COR-L47 (cell line): ENCODE data around the gene OR1D5.
"Not testable (repeated sequence)": the region's sequence is repeated elsewhere in the genome, so short reads cannot be mapped to it uniquely, and the experiment has no call there.

Experiments
- DNase-seq: peaks from one replicate; lab custom pipeline; 2025; lab: John Stamatoyannopoulos, UW

The OR1D5 gene

DNA sequence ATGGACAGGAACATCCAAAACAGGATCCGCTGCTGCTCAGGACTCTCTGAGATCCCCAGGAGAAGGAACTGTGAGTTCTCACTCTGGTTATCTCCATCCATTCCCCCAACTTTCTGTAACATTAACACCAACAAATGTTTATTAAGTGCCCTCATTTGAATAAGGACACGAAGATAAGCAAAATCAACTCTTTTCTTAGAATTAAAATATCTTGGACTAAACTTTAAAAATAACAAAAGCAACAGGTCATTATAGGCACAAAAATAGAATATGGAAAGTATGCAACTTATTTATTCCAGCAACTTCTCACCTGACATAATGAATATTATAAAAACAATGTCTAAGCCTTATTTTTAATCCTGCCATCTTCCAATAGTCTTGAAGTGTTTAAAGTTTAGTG, at the start of gene OR1D5:
Gene OR1D5 (minus strand): TSS at position 101 of the 400 bp plus-strand sequence. CDS start 0 bp downstream, at position 101.
- DNase-seq = not testable (repeated sequence)

DNA sequence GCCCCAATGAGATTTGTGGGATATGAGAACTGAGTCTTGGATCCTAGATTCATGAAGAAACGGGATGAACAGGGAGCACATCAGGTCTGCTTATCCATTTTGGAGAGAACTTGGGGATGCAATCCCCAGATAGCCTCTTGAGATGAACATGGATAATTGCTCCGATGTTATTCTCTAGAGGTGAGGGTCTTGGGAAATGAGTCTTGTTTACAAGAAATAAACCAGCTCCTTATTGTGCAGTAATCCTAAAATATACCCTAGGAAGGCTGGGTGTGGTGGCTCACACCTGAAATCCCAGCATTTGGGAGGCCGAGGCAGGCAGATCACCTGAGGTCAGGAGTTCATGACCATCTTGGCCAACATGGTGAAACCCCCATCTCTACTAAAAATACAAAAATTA, 40.9 kb upstream of the OR1D5 start, which contains the start of gene OR1D2:
Gene OR1D2 (minus strand): TSS at position 101 of the 400 bp plus-strand sequence. CDS start 11,426 bp downstream, outside the sequence.
- no peak for DNase-seq

GRCh38 chr17:3073850-3074249, 10.4 kb upstream of the OR1D5 start:
- not testable (repeated sequence) for DNase-seq

DNA sequence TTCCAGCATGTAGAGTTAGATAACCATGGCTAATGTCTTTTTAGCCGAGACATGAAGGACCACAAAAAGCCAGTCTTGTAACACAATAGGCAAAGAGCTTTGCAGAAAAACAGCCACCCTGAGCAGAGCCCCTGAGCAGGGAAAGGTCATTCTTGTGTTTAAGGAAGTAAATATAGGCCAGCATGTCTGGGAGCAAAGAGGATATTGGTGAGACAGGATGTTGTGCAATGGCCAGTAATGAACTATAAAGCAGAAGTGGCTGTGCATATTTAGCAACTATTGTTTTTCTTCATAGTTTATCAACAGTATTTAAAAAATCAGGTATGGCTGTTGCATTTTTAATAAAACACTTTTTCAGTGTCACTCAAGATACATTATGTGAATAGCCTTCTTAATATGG, 1.8 kb upstream of the OR1D5 start:
- DNase-seq = not testable (repeated sequence)

DNA sequence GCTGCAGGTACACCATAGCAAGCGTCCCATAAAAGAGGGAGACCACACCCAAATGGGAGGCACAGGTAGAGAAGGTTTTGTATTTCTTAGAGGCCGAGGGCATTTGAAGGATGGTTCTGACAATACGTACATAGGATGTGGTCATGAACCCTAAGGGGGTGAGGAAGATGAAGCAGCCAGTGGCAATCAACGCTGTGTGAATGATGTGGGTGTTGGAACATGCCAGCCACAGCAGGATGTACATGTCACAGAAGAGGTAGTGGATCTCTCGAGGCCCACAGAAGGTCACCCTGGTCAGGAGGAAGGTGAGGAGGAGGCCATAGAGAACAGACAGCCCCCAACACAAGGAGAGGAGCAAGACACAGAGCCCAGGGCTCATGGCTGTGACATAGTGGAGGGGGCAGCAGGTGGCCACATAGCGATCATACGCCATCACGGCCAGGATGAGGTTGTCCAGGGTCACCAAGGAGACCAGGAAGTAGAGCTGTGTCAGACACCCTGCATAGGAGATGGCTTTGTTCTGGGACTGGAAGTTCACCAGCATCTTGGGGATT, 506 bp downstream of the OR1D5 start:
- not testable (repeated sequence) for DNase-seq

- DNase-seq = not testable (repeated sequence)
Measured at GRCh38 chr17:3054868-3055267, 8.5 kb downstream of the OR1D5 start.

DNA sequence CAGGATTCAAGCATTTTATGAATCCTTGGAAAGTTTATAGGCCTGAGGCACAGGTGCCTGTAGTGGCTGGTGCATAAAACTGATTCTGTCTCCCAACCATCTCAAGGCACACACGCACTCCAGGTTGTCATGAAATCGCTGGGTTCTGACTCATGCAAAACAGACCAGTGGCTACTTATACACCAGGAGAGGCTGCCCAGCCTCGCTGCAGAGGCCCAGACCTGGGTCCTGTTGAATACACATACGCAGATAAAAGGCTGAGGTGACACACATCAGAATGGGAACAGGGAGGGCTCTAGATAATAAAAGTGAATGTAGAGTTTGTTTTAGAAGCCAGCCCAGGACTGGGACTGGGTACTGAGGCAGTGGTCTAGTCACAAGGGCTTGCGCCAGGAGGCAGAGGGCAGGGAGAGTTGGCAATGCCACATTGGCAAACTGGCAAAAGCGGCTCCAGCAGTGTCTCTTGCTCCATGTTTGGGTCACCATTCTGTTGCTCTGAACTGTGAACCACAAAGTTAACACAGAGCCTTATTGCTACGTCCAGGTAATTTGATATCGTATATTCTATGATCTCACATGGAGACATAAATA, 13.6 kb downstream of the OR1D5 start:
- no peak for DNase-seq

GRCh38 chr17:3048727-3049471, 14.5 kb downstream of the OR1D5 start:
- DNase-seq = peak; percentile 92

DNA sequence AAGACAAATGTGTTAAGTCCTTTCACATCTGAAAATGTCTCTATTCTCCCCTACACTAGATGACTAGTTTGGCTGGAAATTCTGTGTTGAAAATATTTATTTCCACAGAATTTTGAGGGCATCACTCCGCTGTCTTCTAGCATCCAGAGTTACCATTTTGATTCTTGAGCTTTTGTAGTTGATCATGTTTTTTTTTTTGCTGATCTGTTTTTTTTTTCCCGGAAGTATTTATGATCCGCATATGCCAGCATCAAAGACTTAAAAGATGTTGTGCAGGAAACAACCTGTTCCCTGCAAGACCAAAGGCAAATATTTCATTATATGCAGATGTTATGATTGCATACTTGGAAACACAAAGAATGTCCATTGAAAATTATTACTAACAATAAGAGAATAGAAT, 16.7 kb downstream of the OR1D5 start:
- DNase-seq = no peak

DNA sequence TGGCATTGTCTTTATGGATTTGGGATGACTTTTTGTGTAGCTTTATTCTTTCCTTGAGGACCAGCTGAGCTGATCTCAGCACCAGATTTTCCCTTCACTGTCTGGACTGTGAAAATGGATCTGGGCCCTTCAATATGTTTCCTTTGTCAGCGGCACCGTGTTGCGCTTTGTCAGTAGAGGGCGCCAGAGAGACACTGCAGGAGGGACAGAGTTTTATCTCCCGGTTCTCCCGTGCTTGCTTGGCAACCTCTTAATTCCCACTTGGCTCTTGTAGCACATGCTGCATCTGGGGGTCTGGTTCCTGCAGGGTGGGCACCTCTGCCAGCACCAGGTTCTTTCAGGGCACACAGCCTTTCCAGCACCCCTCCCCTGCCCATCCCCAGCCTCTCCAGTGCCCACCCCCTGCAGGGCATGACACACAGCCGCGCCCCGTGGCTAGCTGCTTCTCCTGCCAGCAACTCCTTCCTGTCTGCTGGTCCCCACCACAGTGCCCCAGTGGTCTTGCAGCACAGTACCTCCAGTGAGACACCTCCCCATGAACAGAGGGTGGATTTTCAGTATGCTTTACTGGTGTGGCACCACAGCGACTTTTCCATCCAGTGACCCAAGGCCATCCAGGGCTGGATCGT, 19.6 kb downstream of the OR1D5 start:
- DNase-seq = no peak

DNA sequence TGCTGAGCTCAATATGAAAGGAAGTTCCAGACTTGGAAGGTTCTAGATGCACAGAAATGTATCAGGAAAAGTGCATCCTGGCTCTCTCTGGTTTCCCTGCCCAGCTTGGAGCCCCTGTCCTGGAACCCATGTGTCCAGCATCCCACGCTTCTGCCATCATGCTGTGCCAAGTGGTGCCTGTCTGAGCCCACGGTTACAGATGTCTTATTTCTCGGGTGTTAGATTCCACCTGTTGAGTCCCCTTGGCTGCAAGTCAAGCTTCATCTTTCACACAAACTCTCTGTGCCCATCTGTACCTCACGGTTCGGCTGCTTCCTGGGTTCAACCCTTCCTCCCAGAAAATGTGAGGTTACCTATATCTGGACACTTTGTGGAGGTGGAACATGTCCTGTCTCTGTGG, 22.5 kb downstream of the OR1D5 start:
- DNase-seq = no peak

DNA sequence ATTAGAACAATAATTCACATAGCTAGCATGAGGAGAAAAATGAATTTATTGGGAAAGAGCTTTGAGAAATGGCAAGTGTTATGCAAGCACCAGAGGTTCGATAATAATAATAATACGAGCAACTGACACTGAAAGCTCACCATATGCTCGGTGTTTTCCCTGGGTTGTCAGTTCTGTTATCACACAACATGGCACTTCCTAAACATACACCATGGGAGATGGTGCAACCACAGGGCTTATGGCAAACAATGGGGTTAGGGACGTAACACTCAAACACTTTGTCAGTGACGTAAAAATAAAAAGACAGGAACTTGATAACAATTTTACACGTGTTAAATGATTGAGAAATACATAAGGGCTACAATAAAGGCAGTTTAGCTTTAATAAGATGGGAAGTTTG, 23.7 kb downstream of the OR1D5 start:
- DNase-seq = no peak

DNA sequence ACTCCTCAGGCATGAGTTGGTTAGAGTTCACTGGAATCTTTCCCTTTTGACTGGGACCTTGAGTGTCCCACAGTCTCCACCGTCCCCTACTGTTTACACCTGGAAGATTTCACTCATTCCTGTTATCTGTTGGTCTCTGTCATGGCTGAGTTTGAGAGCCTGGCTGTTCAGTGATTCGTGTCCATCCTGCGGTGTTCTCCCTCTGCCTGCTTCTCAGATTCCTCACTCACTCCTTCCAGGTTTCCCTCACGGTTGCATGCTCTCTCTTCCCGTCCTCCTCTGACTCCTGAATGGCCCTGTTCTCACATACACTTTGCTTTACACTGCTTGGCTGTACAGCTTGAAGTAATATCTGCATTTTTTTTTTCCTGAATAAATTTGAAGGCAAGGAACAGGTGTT, 24.5 kb downstream of the OR1D5 start:
- DNase-seq = no peak

DNA sequence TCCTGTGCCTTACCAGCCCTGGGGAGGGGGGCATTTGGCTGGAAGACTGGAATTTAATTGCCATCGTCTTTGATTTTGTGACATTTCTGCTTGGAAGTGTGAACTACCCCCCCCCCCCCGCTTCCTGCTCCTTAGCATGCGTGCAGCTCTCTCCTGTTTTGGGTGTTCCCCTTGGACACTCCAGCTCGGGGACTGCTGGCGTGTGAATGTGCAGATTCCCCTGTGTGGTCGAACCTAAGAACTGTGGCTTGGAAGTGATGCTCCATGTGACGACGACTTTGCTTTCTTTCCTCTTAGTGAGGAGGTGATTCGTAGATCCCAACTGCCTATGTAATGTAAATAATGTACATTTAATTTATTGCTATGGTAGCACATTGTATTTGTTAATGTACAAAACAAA, 26.1 kb downstream of the OR1D5 start:
- no peak for DNase-seq

DNA sequence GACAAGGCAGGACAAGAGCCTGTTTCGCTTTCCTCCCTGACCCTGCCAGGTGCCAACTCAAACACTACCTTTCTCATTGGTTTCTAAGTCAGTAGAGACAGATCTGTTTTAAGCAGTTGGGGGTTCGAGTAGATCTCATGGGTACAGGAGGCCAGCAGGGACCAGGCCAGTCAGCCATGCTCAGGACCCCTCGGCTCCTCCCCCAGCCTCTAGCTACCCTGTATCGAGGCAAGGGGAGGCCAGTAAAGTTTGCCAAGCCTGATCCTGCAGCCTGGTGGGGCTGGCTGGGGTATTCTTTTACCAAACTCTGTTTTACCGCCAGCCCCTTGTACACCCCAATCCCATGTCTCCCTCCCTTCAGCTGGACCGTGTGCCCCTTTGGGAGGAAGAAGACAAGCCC, 26.6 kb downstream of the OR1D5 start:
- no peak for DNase-seq

GRCh38 chr17:3035968-3036280, 27.5 kb downstream of the OR1D5 start:
- DNase-seq = no peak

DNA sequence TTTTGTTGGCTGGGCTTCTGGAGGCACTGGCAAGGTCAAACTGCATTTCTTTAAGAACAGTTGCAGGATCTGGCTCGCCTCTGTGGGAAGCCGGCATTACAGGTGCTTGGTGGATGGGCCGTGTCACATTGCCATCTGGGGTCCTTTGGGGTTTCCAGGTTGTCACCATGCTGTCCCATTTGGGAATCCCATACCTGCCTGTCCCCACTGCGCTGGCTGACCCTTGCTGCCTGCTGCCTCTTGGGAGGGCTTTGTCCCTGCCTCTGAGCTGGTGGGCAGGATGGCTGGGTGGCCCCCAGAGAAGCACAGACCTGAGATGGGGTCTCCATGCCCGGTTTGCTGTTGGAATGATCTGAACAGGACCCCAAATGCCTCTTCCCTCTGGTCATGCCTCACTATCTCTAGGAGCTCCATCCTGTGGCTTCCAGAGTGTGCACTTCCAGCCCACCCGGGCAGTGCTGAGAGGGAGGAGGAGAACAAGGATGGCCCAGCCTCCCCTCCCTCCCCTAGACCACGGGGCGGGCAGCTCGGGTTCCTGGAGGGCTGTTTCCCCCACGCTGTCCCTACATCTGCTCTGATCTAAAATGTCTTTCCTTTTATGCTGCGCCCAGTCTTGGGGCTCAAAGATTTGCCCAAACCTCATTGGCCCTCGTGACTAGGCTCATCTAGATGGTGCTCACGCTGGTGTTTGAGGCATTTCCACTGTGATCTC, 28.0 kb downstream of the OR1D5 start:
- DNase-seq = no peak

DNA sequence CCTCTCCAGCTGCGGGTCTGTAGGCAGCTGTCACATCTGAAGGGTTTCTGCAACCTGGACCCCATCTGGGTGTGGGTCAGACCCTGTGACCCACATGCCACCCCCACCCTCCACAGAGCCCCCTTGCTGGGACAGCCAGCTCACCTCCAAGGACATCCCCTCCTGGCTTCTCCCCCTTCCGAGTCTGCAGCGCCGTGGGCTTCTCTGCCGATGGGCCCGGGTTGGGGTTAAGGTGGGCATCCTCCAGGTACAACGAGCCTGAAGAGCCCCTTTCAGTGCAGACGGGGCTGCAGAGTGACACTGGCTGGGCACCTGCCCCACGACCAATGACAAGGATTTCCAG, 28.9 kb downstream of the OR1D5 start:
- no peak for DNase-seq

DNA sequence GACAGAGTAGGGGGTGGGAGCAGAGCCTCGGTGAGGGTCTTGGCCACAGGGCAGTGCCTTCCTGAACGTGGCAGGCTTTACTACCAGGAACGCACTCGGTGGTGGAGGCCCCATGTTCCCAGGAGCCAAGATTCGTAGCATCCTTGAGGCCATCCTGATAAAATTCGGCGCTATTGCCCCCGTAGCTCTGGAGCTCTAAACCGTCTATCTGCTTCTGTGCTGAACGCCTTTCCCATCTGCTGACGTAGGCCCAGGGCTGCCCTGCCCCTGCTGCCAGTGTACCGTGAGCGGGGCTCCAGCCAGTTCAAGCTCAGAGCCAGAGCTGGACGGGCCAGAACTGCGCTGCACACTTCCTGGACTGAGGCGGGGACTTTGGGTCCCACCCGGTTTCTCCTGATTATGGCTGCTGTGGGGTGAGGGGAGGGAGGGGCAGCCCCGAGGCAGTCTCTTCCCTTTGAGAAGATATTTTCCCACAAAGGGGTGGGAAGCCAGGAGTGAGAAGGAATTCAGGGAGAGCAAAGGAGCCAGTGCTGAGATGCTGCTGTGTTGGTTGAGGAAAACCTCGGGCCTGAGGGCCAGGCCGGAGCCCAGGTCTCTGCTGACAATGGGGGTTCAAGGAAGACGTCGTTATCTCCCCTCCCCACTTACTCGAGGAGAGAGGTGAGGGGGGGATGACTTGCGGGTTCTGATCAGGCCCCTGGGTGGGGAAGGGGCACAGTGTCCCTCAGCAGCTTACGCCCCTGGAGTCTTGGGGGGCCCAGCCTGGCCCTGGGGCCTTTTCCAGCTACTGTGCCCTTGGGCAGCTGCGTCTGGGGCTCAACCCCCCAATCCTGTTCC, 29.4 kb downstream of the OR1D5 start:
- DNase-seq = no peak

- DNase-seq = no peak
Measured at GRCh38 chr17:3033248-3033640, 30.2 kb downstream of the OR1D5 start.
